Lower leg skin (tissue), 3 donors: Measurements from ENCODE around the gene STH.

Experiments
- CTCF ChIP-seq, 3 donors: fragments of 450-650 bp; IDR thresholded peaks; one replicate each; pipeline ENCODE4 v1.5.1; 2016; ENCODE audit warnings: antibody characterized with exemption in 3 of 3, mild to moderate bottlenecking in 3 of 3, moderate library complexity in 2 of 3
- POLR2A ChIP-seq, 2 donors: fragments of 450-650 bp; IDR thresholded peaks; one replicate each; pipeline ENCODE4 v1.6.1; 2016 to 2017; ENCODE audit warnings: antibody characterized with exemption in 2 of 2, mild to moderate bottlenecking in 1 of 2, moderate library complexity in 1 of 2

GRCh38 chr17:45977506-45977824, 21.6 kb upstream of the STH start:
- no peak for TF ChIP-seq CTCF (IDR thresholded peaks at IDR 0.05)
- TF ChIP-seq POLR2A (IDR thresholded peaks at IDR 0.05): no peak
